ENCODE measurements around the gene GATA3. TPM values are rescaled to one million over a fixed set of nuclear protein-coding genes. Genes with fewer than 3 reads are reported as not detected.
A peak's percentile ranks its signal among the peaks of the same experiment; 100 is the strongest.

Gene GATA3
- total and polyA plus RNA-seq, 7 experiments from 2014 or later = 24.0 to 60.1 (median 33.4) TPM

- H3K9me3 ChIP-seq (ENCODE audit: control insufficient read depth in 2 of 3, low read length in 3 of 3) = no peaks in the 10 kb centered on the region
- H3K4me1 ChIP-seq (ENCODE audit: control insufficient read depth in 2 of 2, insufficient read depth in 2 of 2, low read length in 2 of 2) = peaks cover 50 to 64% of the 10 kb centered on the region in 2 donors
- CTCF ChIA-PET = no interaction called here
- H3K4me1 Mint-ChIP-seq = peaks cover 34 to 61% (median 55%) of the 10 kb centered on the region in 7 donors
- DNase-seq = peak in 5 of 9 donors; percentile 8 to 53 (median 14)
- H3K27me3 Mint-ChIP-seq = peaks cover 57 to 67% (median 57%) of the 10 kb centered on the region in 5 donors
- no peak for ATAC-seq
- peaks cover 37 to 69% of the 10 kb centered on the region in 2 donors for H3K27me3 ChIP-seq (ENCODE audit: control insufficient read depth in 2 of 2, insufficient read depth in 2 of 2, low read length in 2 of 2)
- POLR2A ChIA-PET = interaction anchor here (0.8 to 2.7 kb wide), 2 partner anchors 10 to 11 kb away, joined by 4 to 11 read pairs; no protein-coding TSS in a partner anchor
- H3K9me3 Mint-ChIP-seq = peaks cover 0 to 4% (median 0%) of the 10 kb centered on the region in 11 donors
- peaks cover 0 to 4% (median 0%) of the 10 kb centered on the region in 5 donors for H3K36me3 Mint-ChIP-seq
- H3K36me3 ChIP-seq (ENCODE audit: control insufficient read depth in 2 of 3, insufficient read depth in 3 of 3, low read length in 3 of 3) = no peaks in the 10 kb centered on the region
- H3K27ac Mint-ChIP-seq = peak overlapping the region in 1 of 9 donors; percentile 29
- H3K27ac ChIP-seq (ENCODE audit: low read depth, low read length) = no peak overlapping the region
- peak overlapping the region in 9 of 10 donors; percentile 33 to 97 (median 74) for H3K4me3 Mint-ChIP-seq
- intact Hi-C loops (cut with micrococcal nuclease) = loop anchor here (1.0 to 10.0 kb wide), 10 partner anchors 9 to 1252 kb away; partner anchors contain the start of genes ATP5F1C (in 1 of the 2), KIN (in 1 of the 2), SFMBT2 (in 1 of the 2) and TAF3 (in 1 of the 2)
- H3K4me3 ChIP-seq (ENCODE audit: low read length) = peak overlapping the region; percentile 38
Measured at GRCh38 chr10:8049865-8050555, 4.5 kb upstream of the GATA3 start.

GRCh38 chr10:8050556-8051108, 3.9 kb upstream of the GATA3 start:
- peaks cover 44 to 58% of the 10 kb centered on the region in 2 donors for H3K4me1 ChIP-seq (ENCODE audit: control insufficient read depth in 2 of 2, insufficient read depth in 2 of 2, low read length in 2 of 2)
- peak overlapping the region; percentile 38 for H3K4me3 ChIP-seq (ENCODE audit: low read length)
- H3K9me3 Mint-ChIP-seq = peaks cover 0 to 4% (median 0%) of the 10 kb centered on the region in 11 donors
- peaks cover 32 to 55% (median 49%) of the 10 kb centered on the region in 7 donors for H3K4me1 Mint-ChIP-seq
- peaks cover 50 to 61% (median 52%) of the 10 kb centered on the region in 5 donors for H3K27me3 Mint-ChIP-seq
- H3K27ac Mint-ChIP-seq = peak overlapping the region in 1 of 9 donors; percentile 29
- peaks cover 0 to 4% (median 0%) of the 10 kb centered on the region in 3 experiments for H3K36me3 ChIP-seq (ENCODE audit: control insufficient read depth in 2 of 3, insufficient read depth in 3 of 3, low read length in 3 of 3)
- peak in 7 of 9 donors; percentile 30 to 56 (median 43) for DNase-seq
- ChIA-PET POLR2A (interaction anchor here (0.8 to 1.0 kb wide), 2 partner anchors 9 to 1046 kb away, joined by 3 to 4 read pairs; no protein-coding TSS in a partner anchor), CTCF (no interaction called here)
- no peak overlapping the region for H3K27ac ChIP-seq (ENCODE audit: low read depth, low read length)
- H3K9me3 ChIP-seq (ENCODE audit: control insufficient read depth in 2 of 3, low read length in 3 of 3) = no peaks in the 10 kb centered on the region
- H3K4me3 Mint-ChIP-seq = peak overlapping the region; percentile 53 to 97 (median 76)
- H3K36me3 Mint-ChIP-seq = peaks cover 0 to 4% (median 0%) of the 10 kb centered on the region in 5 donors
- ATAC-seq = no peak
- intact Hi-C loops (cut with micrococcal nuclease) = loop anchor here (1.0 to 10.0 kb wide), 9 partner anchors 9 to 1252 kb away; partner anchors contain the start of genes ATP5F1C (in 1 of the 2), KIN (in 1 of the 2), SFMBT2 (in 1 of the 2) and TAF3 (in 1 of the 2)
- peaks cover 31 to 63% of the 10 kb centered on the region in 2 donors for H3K27me3 ChIP-seq (ENCODE audit: control insufficient read depth in 2 of 2, insufficient read depth in 2 of 2, low read length in 2 of 2)

GRCh38 chr10:8051109-8051821, 3.2 kb upstream of the GATA3 start:
- H3K4me3 ChIP-seq (ENCODE audit: low read length) = no peak overlapping the region
- Mint-ChIP-seq H3K9me3 (peaks cover 0 to 4% (median 0%) of the 10 kb centered on the region in 11 donors), H3K27me3 (peaks cover 44 to 54% (median 46%) of the 10 kb centered on the region in 5 donors), H3K36me3 (peaks cover 0 to 4% (median 0%) of the 10 kb centered on the region in 5 donors), H3K27ac (no peak overlapping the region), H3K4me3 (peak overlapping the region in 6 of 10 donors; percentile 37 to 97 (median 74)), H3K4me1 (peaks cover 25 to 49% (median 42%) of the 10 kb centered on the region in 7 donors)
- H3K36me3 ChIP-seq (ENCODE audit: control insufficient read depth in 2 of 3, insufficient read depth in 3 of 3, low read length in 3 of 3) = peaks cover 0 to 8% (median 0%) of the 10 kb centered on the region in 3 experiments
- ChIA-PET POLR2A (interaction anchor here (0.8 to 1.1 kb wide), 3 partner anchors 9 to 1046 kb away, joined by 3 to 6 read pairs (median 4); no protein-coding TSS in a partner anchor), CTCF (no interaction called here)
- peaks cover 37 to 51% of the 10 kb centered on the region in 2 donors for H3K4me1 ChIP-seq (ENCODE audit: control insufficient read depth in 2 of 2, insufficient read depth in 2 of 2, low read length in 2 of 2)
- ATAC-seq (no peak), DNase-seq (peak in 8 of 9 donors; percentile 16 to 46 (median 28))
- intact Hi-C loops (cut with micrococcal nuclease) = loop anchor here (5.0 to 10.0 kb wide), 8 partner anchors 179 to 1251 kb away; partner anchors contain the start of genes ATP5F1C (in 1 of the 2), KIN (in 1 of the 2), SFMBT2 (in 1 of the 2) and TAF3 (in 1 of the 2)
- H3K27me3 ChIP-seq (ENCODE audit: control insufficient read depth in 2 of 2, insufficient read depth in 2 of 2, low read length in 2 of 2) = peaks cover 25 to 56% of the 10 kb centered on the region in 2 donors
- H3K9me3 ChIP-seq (ENCODE audit: control insufficient read depth in 2 of 3, low read length in 3 of 3) = no peaks in the 10 kb centered on the region
- no peak overlapping the region for H3K27ac ChIP-seq (ENCODE audit: low read depth, low read length)

- POLR2A ChIA-PET = interaction anchor here (1.1 to 1.3 kb wide), 2 partner anchors 9 to 280 kb away, joined by 6 to 9 read pairs; no protein-coding TSS in a partner anchor
- H3K27ac Mint-ChIP-seq = peak overlapping the region in 6 of 9 donors; percentile 67 to 89 (median 79)
- H3K36me3 Mint-ChIP-seq = peaks cover 0 to 9% (median 0%) of the 10 kb centered on the region in 5 donors
- peak overlapping the region; percentile 73 to 97 (median 85) for H3K4me3 Mint-ChIP-seq
- peaks cover 21 to 43% (median 37%) of the 10 kb centered on the region in 7 donors for H3K4me1 Mint-ChIP-seq
- Histone ChIP-seq H3K27ac (ENCODE audit: low read depth, low read length) (no peak overlapping the region), H3K4me1 (ENCODE audit: control insufficient read depth in 2 of 2, insufficient read depth in 2 of 2, low read length in 2 of 2) (peaks cover 32 to 48% of the 10 kb centered on the region in 2 donors), H3K36me3 (ENCODE audit: control insufficient read depth in 2 of 3, insufficient read depth in 3 of 3, low read length in 3 of 3) (peaks cover 0 to 8% (median 0%) of the 10 kb centered on the region in 3 experiments), H3K9me3 (ENCODE audit: control insufficient read depth in 2 of 3, low read length in 3 of 3) (no peaks in the 10 kb centered on the region), H3K27me3 (ENCODE audit: control insufficient read depth in 2 of 2, insufficient read depth in 2 of 2, low read length in 2 of 2) (peaks cover 24 to 50% of the 10 kb centered on the region in 2 donors), H3K4me3 (ENCODE audit: low read length) (peak overlapping the region; percentile 4)
- H3K9me3 Mint-ChIP-seq = peaks cover 0 to 4% (median 0%) of the 10 kb centered on the region in 11 donors
- intact Hi-C loops (cut with micrococcal nuclease) = loop anchor here (2.0 to 10.0 kb wide), 11 partner anchors 180 to 1250 kb away; partner anchors contain the start of genes TAF3 (in 2 of the 2), ATP5F1C (in 1 of the 2), KIN (in 1 of the 2) and SFMBT2 (in 1 of the 2)
- CTCF ChIA-PET = no interaction called here
- H3K27me3 Mint-ChIP-seq = peaks cover 38 to 49% (median 40%) of the 10 kb centered on the region in 5 donors
- peak in 1 of 9 donors; percentile 6 for DNase-seq
- ATAC-seq = no peak
Measured at GRCh38 chr10:8051851-8052257, 2.6 kb upstream of the GATA3 start.

- Histone ChIP-seq H3K9me3 (ENCODE audit: control insufficient read depth in 2 of 3, low read length in 3 of 3) (no peaks in the 10 kb centered on the region), H3K4me1 (ENCODE audit: control insufficient read depth in 2 of 2, insufficient read depth in 2 of 2, low read length in 2 of 2) (peaks cover 30 to 48% of the 10 kb centered on the region in 2 donors), H3K27me3 (ENCODE audit: control insufficient read depth in 2 of 2, insufficient read depth in 2 of 2, low read length in 2 of 2) (peaks cover 19 to 44% of the 10 kb centered on the region in 2 donors), H3K4me3 (ENCODE audit: low read length) (peak overlapping the region; percentile 4), H3K27ac (ENCODE audit: low read depth, low read length) (no peak overlapping the region), H3K36me3 (ENCODE audit: control insufficient read depth in 2 of 3, insufficient read depth in 3 of 3, low read length in 3 of 3) (peaks cover 0 to 8% (median 0%) of the 10 kb centered on the region in 3 experiments)
- POLR2A ChIA-PET = interaction anchor here (0.6 to 1.3 kb wide), 5 partner anchors 8 to 1156 kb away, joined by 4 to 9 read pairs (median 4); no protein-coding TSS in a partner anchor
- Mint-ChIP-seq H3K27ac (peak overlapping the region; percentile 19 to 99 (median 78)), H3K4me3 (peak overlapping the region; percentile 73 to 97 (median 88)), H3K36me3 (peaks cover 0 to 15% (median 0%) of the 10 kb centered on the region in 5 donors), H3K4me1 (peaks cover 15 to 42% (median 32%) of the 10 kb centered on the region in 7 donors), H3K9me3 (peaks cover 0 to 4% (median 0%) of the 10 kb centered on the region in 11 donors), H3K27me3 (peaks cover 32 to 43% (median 34%) of the 10 kb centered on the region in 5 donors)
- no peak for ATAC-seq
- DNase-seq = peak in 7 of 9 donors; percentile 26 to 69 (median 47)
- CTCF ChIA-PET = interaction anchor here (0.7 to 1.4 kb wide), 2 partner anchors 10 to 380 kb away, joined by 4 read pairs; no protein-coding TSS in a partner anchor
- intact Hi-C loops (cut with micrococcal nuclease) = loop anchor here (2.0 to 10.0 kb wide), 11 partner anchors 180 to 1250 kb away; partner anchors contain the start of genes TAF3 (in 2 of the 2), ATP5F1C (in 1 of the 2), KIN (in 1 of the 2) and SFMBT2 (in 1 of the 2)
Measured at GRCh38 chr10:8052341-8052955, 2.0 kb upstream of the GATA3 start.
